ENCODE results near the gene SLC27A1.

GRCh38 chr19:17526922-17527321 is 56.6 kb downstream of the SLC27A1 start:
- TF ChIP-seq CTCF (IDR thresholded peaks at IDR 0.05): no peak
- TF ChIP-seq POLR2A (IDR thresholded peaks at IDR 0.05): no peak

Data from lower leg skin (tissue), 3 donors.